HEK293 (cell line): Measurements from ENCODE around the gene GLIS1.

Experiments
- KLF8 ChIP-seq: fragments of 450-650 bp; formaldehyde crosslinking; IDR thresholded peaks from 2 replicates; pipeline ENCODE4 v1.5.1; 2016; ENCODE audit warnings: missing biosample characterization, missing genetic modification characterization
- REPIN1 ChIP-seq: fragments of 450-650 bp; formaldehyde crosslinking; IDR thresholded peaks from 2 replicates; pipeline ENCODE4 v1.5.1; 2017; ENCODE audit warnings: missing biosample characterization, missing genetic modification characterization, low read depth
- SETDB1 ChIP-seq: IDR thresholded peaks from one replicate; pipeline ENCODE4 v1.6.1; 2017; ENCODE audit warnings: mild to moderate bottlenecking, low read length, moderate library complexity, mixed read lengths; ENCODE audit not compliant: insufficient read length
- ZNF23 ChIP-seq: fragments of 450-650 bp; formaldehyde crosslinking; IDR thresholded peaks from 2 replicates; pipeline ENCODE4 v1.5.1; 2016; ENCODE audit warnings: missing biosample characterization, missing genetic modification characterization, borderline replicate concordance
- ZNF366 ChIP-seq: fragments of 450-650 bp; formaldehyde crosslinking; conservative IDR thresholded peaks from 2 replicates; pipeline ENCODE4 v1.5.1; 2016; ENCODE audit warnings: missing biosample characterization, missing genetic modification characterization
- ZNF510 ChIP-seq: fragments of 450-650 bp; formaldehyde crosslinking; IDR thresholded peaks from 2 replicates; pipeline ENCODE4 v1.5.1; 2018; ENCODE audit warnings: mild to moderate bottlenecking, missing genetic modification characterization, missing biosample characterization; ENCODE audit not compliant: insufficient replicate concordance
- ZSCAN30 ChIP-seq: fragments of 450-650 bp; IDR thresholded peaks from 2 replicates; pipeline ENCODE4 v1.5.1; 2018; ENCODE audit warnings: missing biosample characterization, mild to moderate bottlenecking, missing genetic modification characterization, moderate library complexity
- TF ChIP-seq, protein P1 (sequence below): fragments of 450-650 bp; formaldehyde crosslinking; IDR thresholded peaks from 2 replicates; pipeline ENCODE4 v1.5.1; 2016; ENCODE audit warnings: missing biosample characterization, missing genetic modification characterization
- TF ChIP-seq, protein P2 (sequence below): fragments of 450-650 bp; formaldehyde crosslinking; IDR thresholded peaks from 2 replicates; pipeline ENCODE4 v1.5.1; 2016; ENCODE audit warnings: missing biosample characterization, missing genetic modification characterization

- TF ChIP-seq, protein P1, sequence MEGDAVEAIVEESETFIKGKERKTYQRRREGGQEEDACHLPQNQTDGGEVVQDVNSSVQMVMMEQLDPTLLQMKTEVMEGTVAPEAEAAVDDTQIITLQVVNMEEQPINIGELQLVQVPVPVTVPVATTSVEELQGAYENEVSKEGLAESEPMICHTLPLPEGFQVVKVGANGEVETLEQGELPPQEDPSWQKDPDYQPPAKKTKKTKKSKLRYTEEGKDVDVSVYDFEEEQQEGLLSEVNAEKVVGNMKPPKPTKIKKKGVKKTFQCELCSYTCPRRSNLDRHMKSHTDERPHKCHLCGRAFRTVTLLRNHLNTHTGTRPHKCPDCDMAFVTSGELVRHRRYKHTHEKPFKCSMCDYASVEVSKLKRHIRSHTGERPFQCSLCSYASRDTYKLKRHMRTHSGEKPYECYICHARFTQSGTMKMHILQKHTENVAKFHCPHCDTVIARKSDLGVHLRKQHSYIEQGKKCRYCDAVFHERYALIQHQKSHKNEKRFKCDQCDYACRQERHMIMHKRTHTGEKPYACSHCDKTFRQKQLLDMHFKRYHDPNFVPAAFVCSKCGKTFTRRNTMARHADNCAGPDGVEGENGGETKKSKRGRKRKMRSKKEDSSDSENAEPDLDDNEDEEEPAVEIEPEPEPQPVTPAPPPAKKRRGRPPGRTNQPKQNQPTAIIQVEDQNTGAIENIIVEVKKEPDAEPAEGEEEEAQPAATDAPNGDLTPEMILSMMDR (tag by site-specific recombination), result no peak
- TF ChIP-seq ZSCAN30 (no peak), KLF8 (tag by site-specific recombination) (no peak), ZNF366 (tag by site-specific recombination) (no peak), REPIN1 (tag by site-specific recombination) (no peak), ZNF510 (tag by site-specific recombination) (no peak), ZNF23 (tag by site-specific recombination) (no peak), SETDB1 (no peak)
- TF ChIP-seq, protein P2, sequence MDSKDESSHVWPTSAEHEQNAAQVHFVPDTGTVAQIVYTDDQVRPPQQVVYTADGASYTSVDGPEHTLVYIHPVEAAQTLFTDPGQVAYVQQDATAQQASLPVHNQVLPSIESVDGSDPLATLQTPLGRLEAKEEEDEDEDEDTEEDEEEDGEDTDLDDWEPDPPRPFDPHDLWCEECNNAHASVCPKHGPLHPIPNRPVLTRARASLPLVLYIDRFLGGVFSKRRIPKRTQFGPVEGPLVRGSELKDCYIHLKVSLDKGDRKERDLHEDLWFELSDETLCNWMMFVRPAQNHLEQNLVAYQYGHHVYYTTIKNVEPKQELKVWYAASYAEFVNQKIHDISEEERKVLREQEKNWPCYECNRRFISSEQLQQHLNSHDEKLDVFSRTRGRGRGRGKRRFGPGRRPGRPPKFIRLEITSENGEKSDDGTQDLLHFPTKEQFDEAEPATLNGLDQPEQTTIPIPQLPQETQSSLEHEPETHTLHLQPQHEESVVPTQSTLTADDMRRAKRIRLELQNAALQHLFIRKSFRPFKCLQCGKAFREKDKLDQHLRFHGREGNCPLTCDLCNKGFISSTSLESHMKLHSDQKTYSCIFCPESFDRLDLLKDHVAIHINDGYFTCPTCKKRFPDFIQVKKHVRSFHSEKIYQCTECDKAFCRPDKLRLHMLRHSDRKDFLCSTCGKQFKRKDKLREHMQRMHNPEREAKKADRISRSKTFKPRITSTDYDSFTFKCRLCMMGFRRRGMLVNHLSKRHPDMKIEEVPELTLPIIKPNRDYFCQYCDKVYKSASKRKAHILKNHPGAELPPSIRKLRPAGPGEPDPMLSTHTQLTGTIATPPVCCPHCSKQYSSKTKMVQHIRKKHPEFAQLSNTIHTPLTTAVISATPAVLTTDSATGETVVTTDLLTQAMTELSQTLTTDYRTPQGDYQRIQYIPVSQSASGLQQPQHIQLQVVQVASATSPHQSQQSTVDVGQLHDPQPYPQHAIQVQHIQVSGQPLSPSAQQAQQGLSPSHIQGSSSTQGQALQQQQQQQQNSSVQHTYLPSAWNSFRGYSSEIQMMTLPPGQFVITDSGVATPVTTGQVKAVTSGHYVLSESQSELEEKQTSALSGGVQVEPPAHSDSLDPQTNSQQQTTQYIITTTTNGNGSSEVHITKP (tag by site-specific recombination), result no peak
These were observed 261.1 kb downstream of the GLIS1 start for GRCh38 chr1:53477651-53478501.
